Endothelial cell (in vitro differentiated cells): ENCODE results near the gene OR1N2. TPM values are rescaled to one million over a fixed set of nuclear protein-coding genes. Genes with fewer than 3 reads are reported as not detected.
"Not testable (repeated sequence)": the region's sequence is repeated elsewhere in the genome, so short reads cannot be mapped to it uniquely, and the experiment has no call there.

Experiments used
- DNase-seq: peaks from one replicate; pipeline ENCODE4 v3.0.0; 2021; ENCODE audit warnings: low spot score
- H3K27ac Mint-ChIP-seq: one replicate; pipeline ENCODE4 v1.8.0; 2021; ENCODE audit warnings: mixed read lengths, inconsistent platforms; ENCODE audit not compliant: unreplicated experiment
- H3K27me3 Mint-ChIP-seq: one replicate; pipeline ENCODE4 v1.8.0; 2021; ENCODE audit warnings: mild to moderate bottlenecking, moderate library complexity, mixed read lengths, inconsistent platforms; ENCODE audit not compliant: unreplicated experiment
- H3K36me3 Mint-ChIP-seq: one replicate; pipeline ENCODE4 v1.8.0; 2021; ENCODE audit warnings: mild to moderate bottlenecking, low read depth, mixed read lengths, inconsistent platforms; ENCODE audit not compliant: unreplicated experiment
- H3K4me1 Mint-ChIP-seq: one replicate; pipeline ENCODE4 v1.8.0; 2021; ENCODE audit warnings: mild to moderate bottlenecking, mixed read lengths, inconsistent platforms; ENCODE audit not compliant: unreplicated experiment
- H3K4me3 Mint-ChIP-seq: one replicate; pipeline ENCODE4 v1.8.0; 2021; ENCODE audit warnings: mild to moderate bottlenecking, mixed read lengths, inconsistent platforms; ENCODE audit not compliant: unreplicated experiment
- H3K9me3 Mint-ChIP-seq: one replicate; pipeline ENCODE4 v1.8.0; 2021; ENCODE audit warnings: mixed read lengths, inconsistent platforms; ENCODE audit not compliant: unreplicated experiment
- total RNA-seq: library from RNA; stranded (reverse); fragmentation: NEBNext Ultra II Directional; extraction: Animal tissue kit (Norgen Biotek cat#: 25700); gene quantifications from one replicate; pipeline ENCODE4 v1.2.1, GENCODE V29; 2021; ENCODE audit not compliant: unreplicated experiment
- TF ChIP-seq, protein P1 (sequence below): fragments of 200-600 bp; sonication (generic); IDR thresholded peaks from one replicate; pipeline ENCODE4 v1.5.0; 2021; ENCODE audit warnings: antibody characterized with exemption; ENCODE audit not compliant: unreplicated experiment

Gene OR1N2
- total RNA-seq, 1 donor from 2014 or later = not detected

- no peak overlapping the region for H3K4me3 Mint-ChIP-seq
- no peak overlapping the region for H3K27ac Mint-ChIP-seq
- H3K27me3 Mint-ChIP-seq = no peaks in the 10 kb centered on the region
- TF ChIP-seq, protein P1, sequence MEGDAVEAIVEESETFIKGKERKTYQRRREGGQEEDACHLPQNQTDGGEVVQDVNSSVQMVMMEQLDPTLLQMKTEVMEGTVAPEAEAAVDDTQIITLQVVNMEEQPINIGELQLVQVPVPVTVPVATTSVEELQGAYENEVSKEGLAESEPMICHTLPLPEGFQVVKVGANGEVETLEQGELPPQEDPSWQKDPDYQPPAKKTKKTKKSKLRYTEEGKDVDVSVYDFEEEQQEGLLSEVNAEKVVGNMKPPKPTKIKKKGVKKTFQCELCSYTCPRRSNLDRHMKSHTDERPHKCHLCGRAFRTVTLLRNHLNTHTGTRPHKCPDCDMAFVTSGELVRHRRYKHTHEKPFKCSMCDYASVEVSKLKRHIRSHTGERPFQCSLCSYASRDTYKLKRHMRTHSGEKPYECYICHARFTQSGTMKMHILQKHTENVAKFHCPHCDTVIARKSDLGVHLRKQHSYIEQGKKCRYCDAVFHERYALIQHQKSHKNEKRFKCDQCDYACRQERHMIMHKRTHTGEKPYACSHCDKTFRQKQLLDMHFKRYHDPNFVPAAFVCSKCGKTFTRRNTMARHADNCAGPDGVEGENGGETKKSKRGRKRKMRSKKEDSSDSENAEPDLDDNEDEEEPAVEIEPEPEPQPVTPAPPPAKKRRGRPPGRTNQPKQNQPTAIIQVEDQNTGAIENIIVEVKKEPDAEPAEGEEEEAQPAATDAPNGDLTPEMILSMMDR = no peak
- no peaks in the 10 kb centered on the region for H3K36me3 Mint-ChIP-seq
- no peaks in the 10 kb centered on the region for H3K4me1 Mint-ChIP-seq
- no peak for DNase-seq
- peaks cover 9% of the 10 kb centered on the region for H3K9me3 Mint-ChIP-seq
Measured at GRCh38 chr9:122567901-122568300, 15.0 kb downstream of the OR1N2 start.

DNA sequence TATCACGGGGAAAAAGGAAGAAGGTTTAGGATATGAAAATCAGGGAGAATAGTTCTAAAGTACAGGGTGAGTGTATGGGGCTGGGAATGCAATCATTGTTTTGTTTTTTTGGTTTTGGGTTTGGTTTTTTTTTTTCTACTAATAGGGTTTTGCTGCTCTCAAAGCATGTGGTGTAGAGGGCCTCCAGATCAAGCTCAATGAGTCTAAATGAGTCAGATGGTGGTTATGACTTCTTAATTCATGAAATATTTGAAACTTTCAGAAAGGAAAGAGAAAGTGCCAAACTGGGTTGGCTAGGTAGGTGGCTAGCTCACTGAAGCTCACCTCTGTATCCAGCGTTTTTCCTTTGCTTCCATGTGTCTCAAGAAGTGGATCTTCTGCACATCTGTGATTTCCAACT lies 19.5 kb downstream of the OR1N2 start:
- H3K4me1 Mint-ChIP-seq = no peaks in the 10 kb centered on the region
- peaks cover 4% of the 10 kb centered on the region for H3K9me3 Mint-ChIP-seq
- TF ChIP-seq, protein P1 = no peak
- H3K27me3 Mint-ChIP-seq = no peaks in the 10 kb centered on the region
- no peaks in the 10 kb centered on the region for H3K36me3 Mint-ChIP-seq
- H3K27ac Mint-ChIP-seq = no peak overlapping the region
- H3K4me3 Mint-ChIP-seq = no peak overlapping the region
- DNase-seq = no peak

DNA sequence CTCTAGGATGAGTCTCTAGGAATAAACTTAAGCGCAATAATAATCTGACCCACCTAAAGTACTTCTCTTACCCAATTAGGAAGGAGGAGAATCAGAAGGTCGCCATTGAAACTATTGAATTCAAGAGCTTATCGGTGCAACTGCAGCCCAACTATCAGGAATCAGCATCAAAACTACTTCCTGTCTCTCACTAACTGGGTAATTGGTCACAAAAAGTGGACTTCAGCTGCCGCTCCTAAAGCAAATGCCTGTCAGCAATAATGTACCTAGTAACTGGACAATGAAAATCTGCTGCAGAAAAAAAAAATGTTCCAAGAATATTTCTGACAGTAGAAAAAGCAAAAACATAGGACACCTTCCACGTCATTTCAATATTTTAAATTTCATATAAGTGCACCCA lies 27.0 kb downstream of the OR1N2 start:
- Mint-ChIP-seq H3K27ac (no peak overlapping the region), H3K4me3 (no peak overlapping the region)
- TF ChIP-seq, protein P1 = no peak

DNA sequence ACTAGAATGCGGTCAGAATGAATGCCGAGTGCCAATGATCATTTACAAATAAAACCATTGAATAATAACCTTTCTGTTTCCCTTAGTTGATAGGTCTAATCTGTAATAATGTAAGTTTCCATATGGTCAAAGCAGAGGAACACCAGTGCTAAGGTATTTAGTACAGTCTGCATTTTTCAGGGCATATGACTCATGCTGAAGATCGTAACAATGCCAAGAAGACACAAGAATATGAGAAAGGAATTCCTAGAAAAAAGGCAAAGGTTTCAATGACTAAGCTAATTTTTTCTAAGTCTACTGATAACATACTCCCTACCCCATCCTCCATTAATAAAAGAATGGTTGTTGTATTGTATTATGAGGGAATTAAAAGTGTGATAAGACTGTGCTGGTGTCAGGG lies 27.4 kb downstream of the OR1N2 start:
- Mint-ChIP-seq H3K4me3 (no peak overlapping the region), H3K36me3 (no peaks in the 10 kb centered on the region), H3K27me3 (no peaks in the 10 kb centered on the region), H3K9me3 (no peaks in the 10 kb centered on the region), H3K27ac (no peak overlapping the region), H3K4me1 (no peaks in the 10 kb centered on the region)
- DNase-seq = no peak
- TF ChIP-seq, protein P1 = no peak

More for the DNA sequence above, 27.0 kb downstream of the OR1N2 start:
- H3K9me3 Mint-ChIP-seq = no peaks in the 10 kb centered on the region
- H3K4me1 Mint-ChIP-seq = no peaks in the 10 kb centered on the region
- H3K27me3 Mint-ChIP-seq = no peaks in the 10 kb centered on the region
- DNase-seq = no peak
- no peaks in the 10 kb centered on the region for H3K36me3 Mint-ChIP-seq

DNA sequence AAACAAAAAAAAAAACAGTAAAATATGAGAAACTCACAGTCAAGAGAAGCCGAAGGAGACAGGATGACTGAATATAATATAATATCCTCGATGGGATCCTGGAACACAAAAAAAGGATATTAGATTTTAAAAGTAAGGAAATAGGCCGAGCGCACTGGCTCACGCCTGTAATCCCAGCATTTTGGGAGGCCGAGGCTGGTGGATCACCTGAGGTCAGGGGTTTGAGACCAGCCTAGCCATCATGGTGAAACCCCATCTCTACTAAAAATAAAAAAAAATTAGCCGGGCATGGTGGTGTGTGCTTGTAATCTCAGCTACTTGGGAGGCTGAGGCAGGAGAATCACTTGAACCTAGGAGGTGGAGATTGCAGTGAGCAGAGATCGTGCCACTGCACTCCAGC lies 30.4 kb downstream of the OR1N2 start, which contains the start of gene OR1L8:
OR1L8 (minus strand) TSS at position 101 of the 400 bp plus-strand sequence. CDS start 14,907 bp downstream, outside the sequence.
- not testable (repeated sequence) for H3K27ac Mint-ChIP-seq, H3K36me3 Mint-ChIP-seq, H3K4me3 Mint-ChIP-seq, H3K9me3 Mint-ChIP-seq, H3K27me3 Mint-ChIP-seq, H3K4me1 Mint-ChIP-seq, DNase-seq

Other genes starting within 250 kb of the OR1N2 start
- gene PTGS1, start 182.1 kb upstream of the OR1N2 start, total RNA-seq = 33.4 TPM
- not detected for gene OR1J1, start 75.2 kb upstream of the OR1N2 start, total RNA-seq
- gene OR1J2, start 42.3 kb upstream of the OR1N2 start, total RNA-seq = not detected
- not detected for gene OR1J4, start 34.0 kb upstream of the OR1N2 start, total RNA-seq
- not detected for gene OR1N1, start 25.8 kb upstream of the OR1N2 start, total RNA-seq
- 0.13 TPM for gene OR1L8, start 30.3 kb downstream of the OR1N2 start, total RNA-seq
- gene OR1Q1, start 61.6 kb downstream of the OR1N2 start, total RNA-seq = not detected
- gene OR1B1, start 104.5 kb downstream of the OR1N2 start, total RNA-seq = not detected
- not detected for gene OR1L1, start 108.6 kb downstream of the OR1N2 start, total RNA-seq
- gene OR1L3, start 122.0 kb downstream of the OR1N2 start, total RNA-seq = not detected
- gene OR1L4, start 170.9 kb downstream of the OR1N2 start, total RNA-seq = not detected
- gene OR1L6, start 189.2 kb downstream of the OR1N2 start, total RNA-seq = not detected
- not detected for gene OR5C1, start 235.8 kb downstream of the OR1N2 start, total RNA-seq
- gene OR1K1, start 247.0 kb downstream of the OR1N2 start, total RNA-seq = not detected